Measurements from ENCODE around the gene KLF15. TPM values are rescaled to one million over a fixed set of nuclear protein-coding genes. Genes with fewer than 3 reads are reported as not detected.
A peak's percentile ranks its signal among the peaks of the same experiment; 100 is the strongest.

The KLF15 gene
- total RNA-seq, 1 donor: 1.5 TPM

DNA sequence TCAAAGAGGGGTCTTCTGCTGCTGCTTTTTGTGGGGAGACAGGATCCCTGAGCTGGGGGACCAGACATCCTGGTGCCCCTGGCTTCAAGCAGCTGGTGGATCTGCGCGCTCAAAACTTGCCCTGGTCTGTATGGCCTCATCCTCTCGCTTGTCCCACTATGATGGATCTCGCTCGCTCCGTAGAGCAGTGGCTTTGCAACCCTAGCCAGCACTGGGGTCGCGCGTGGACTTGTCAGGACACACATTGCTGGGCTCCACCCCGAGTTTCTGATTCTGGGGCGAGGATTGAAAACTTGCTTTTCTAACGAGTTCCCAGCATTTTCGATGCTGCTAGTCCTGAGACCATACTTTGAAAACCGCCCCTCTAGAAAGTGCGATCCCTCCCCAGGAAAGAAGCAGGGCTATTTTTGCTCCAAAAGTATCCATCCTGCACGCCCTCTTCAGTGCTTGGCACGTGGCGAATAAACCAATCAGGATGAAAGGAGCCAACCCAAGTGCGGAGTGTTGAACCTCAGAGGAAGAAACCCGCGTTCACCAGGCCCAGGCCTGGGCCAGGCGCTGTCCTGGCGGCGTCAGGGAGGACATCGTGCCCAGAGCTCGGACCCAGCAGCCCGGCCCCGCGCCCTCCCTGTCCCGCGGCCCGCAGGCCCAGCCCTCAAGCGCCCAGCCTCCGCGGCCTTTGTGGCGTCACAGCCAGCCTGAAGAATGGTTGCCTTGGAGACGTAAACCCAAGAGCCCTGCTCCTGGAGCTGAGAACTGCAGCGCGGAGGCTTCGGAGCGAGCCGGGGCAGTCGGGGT is 37.2 kb upstream of the KLF15 start, which contains the start of gene CFAP100:
TSS of gene CFAP100 (plus strand) at position 731 of the 798 bp plus-strand sequence. CDS start 1,092 bp downstream, outside the sequence.
- TF ChIP-seq, protein P1, sequence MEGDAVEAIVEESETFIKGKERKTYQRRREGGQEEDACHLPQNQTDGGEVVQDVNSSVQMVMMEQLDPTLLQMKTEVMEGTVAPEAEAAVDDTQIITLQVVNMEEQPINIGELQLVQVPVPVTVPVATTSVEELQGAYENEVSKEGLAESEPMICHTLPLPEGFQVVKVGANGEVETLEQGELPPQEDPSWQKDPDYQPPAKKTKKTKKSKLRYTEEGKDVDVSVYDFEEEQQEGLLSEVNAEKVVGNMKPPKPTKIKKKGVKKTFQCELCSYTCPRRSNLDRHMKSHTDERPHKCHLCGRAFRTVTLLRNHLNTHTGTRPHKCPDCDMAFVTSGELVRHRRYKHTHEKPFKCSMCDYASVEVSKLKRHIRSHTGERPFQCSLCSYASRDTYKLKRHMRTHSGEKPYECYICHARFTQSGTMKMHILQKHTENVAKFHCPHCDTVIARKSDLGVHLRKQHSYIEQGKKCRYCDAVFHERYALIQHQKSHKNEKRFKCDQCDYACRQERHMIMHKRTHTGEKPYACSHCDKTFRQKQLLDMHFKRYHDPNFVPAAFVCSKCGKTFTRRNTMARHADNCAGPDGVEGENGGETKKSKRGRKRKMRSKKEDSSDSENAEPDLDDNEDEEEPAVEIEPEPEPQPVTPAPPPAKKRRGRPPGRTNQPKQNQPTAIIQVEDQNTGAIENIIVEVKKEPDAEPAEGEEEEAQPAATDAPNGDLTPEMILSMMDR (IDR thresholded peaks at IDR 0.05; ENCODE audit: insufficient read depth, low read length): no peak
- DNase-seq (ENCODE audit: low read depth): peak; percentile 16
- no peak within 1 kb of the TSS for H3K4me3 ChIP-seq (ENCODE audit: low read depth, low read length)

DNA sequence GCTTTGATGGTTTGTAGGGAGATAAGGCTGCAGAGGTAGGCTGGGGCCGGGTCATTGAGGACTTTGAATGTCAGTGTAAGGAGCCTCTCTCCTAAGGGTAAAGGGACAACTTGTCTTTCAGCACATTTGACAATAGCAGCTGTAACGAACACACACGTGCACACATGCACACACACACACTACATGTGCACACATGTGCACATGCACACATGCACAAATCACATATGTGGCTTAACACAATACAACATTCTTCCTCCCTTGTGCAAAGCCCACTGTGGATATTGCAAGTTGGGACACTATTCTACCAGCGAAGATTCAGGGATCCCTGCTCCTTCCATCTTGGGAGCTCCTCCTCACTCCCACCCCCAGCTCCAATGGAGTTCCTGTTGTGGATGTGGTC is 36.4 kb upstream of the KLF15 start:
- DNase-seq (ENCODE audit: low read depth): no peak
- H3K4me3 ChIP-seq (ENCODE audit: low read depth, low read length): no peak overlapping the region
- TF ChIP-seq, protein P1 (IDR thresholded peaks at IDR 0.05; ENCODE audit: insufficient read depth, low read length): no peak

DNA sequence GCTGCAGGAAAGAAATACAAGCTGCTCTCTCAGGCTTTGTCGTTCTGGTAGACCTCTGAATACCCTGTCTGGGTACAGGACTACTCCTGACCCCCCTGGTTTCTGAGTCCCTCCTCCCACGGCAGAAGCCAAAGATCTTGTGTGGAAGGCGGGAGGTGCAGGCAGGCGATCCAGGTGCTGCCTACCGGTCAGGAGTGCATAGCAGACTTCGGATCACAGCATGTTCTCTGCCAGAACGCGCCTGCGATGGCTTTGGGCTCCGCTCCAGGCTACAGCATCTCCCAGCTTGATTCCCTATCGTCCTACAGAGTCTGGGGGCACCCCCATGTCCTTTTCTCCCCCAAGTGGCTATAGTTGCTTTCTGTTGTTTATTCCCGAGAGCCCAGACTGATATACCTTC is 35.0 kb upstream of the KLF15 start:
- H3K4me3 ChIP-seq (ENCODE audit: low read depth, low read length): no peak overlapping the region
- TF ChIP-seq, protein P1 (IDR thresholded peaks at IDR 0.05; ENCODE audit: insufficient read depth, low read length): no peak
- DNase-seq (ENCODE audit: low read depth): no peak

DNA sequence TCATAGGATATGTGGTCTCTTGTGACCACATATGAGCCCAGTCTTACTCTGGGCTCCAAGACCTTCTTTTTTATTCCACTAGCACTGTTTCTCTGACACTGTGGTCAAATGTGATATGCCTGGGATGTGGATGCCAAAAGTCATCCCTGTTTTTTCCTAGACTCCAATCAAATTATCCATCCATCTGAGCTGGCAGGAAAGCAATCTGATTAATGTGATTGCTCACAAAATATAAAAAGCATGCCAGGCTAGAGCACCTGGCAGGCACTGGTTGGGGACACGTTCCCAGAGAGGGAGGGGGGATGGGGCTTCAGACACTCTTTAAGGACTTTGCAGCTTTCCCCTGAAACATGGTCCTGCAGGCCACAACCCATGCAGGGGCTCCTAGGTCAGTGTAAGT is 34.4 kb upstream of the KLF15 start:
- no peak for DNase-seq (ENCODE audit: low read depth)
- TF ChIP-seq, protein P1 (IDR thresholded peaks at IDR 0.05; ENCODE audit: insufficient read depth, low read length): no peak
- H3K4me3 ChIP-seq (ENCODE audit: low read depth, low read length): no peak overlapping the region

DNA sequence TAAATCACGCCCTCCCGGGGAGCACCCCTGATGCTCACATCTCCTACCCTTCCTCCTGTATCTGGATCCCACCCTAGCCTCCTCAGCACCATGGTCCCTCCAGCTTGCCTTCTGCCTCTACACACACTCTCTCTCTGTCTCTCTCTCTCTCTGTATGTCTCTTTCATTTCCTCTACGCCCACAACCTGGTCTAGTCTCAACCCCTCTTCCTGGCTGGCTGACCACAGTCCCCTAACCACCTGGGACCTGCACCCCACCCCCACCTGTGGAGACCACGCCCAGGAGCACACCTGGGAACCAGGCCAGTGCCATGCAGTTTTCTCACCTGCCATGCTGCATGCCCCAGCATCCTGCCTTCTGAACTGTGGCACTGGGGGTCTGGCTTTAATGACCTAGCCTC is 33.5 kb upstream of the KLF15 start:
- TF ChIP-seq, protein P1 (IDR thresholded peaks at IDR 0.05; ENCODE audit: insufficient read depth, low read length): no peak
- H3K4me3 ChIP-seq (ENCODE audit: low read depth, low read length): no peak overlapping the region
- no peak for DNase-seq (ENCODE audit: low read depth)

DNA sequence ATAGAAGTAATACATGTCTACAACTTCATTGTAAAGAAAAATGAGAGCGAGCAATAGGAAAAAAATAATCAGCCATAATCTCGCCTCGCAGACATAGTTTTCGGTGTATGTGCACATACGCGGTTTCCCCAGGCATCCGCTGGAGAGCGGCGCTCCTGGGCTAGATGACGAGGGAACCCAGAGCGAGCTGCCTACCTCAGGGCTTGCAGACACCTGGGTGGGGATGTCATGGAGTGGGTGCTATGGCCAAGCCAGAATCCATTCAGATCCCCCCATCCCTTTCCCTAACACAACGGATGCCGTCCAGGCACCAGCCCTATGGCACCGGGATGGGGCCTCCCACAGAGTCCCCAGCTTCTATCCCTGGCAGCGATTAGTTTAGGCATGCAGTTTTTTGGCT is 33.0 kb upstream of the KLF15 start:
- TF ChIP-seq, protein P1 (IDR thresholded peaks at IDR 0.05; ENCODE audit: insufficient read depth, low read length): no peak
- no peak overlapping the region for H3K4me3 ChIP-seq (ENCODE audit: low read depth, low read length)
- DNase-seq (ENCODE audit: low read depth): no peak

Measured in fibroblast of the aortic adventitia (primary cell).